GM23338 (cell line): ENCODE results near the gene DCDC1. TPM values are rescaled to one million over a fixed set of nuclear protein-coding genes. Genes with fewer than 3 reads are reported as not detected.
A peak's percentile ranks its signal among the peaks of the same experiment; 100 is the strongest.

ENCODE experiments used
- ATAC-seq: fragments of 200-7000 bp; cut with Tn5 transposase; 3 replicates; pipeline ENCODE4 v1.9.1; 2020
- DNase-seq: peaks from one replicate; pipeline ENCODE4 v3.0.0-alpha.2; 2015; ENCODE audit warnings: low spot score
- H2AFZ ChIP-seq: fragments of 200-600 bp; sonication (generic); 2 replicates; pipeline ENCODE4 v1.8.0; 2016; ENCODE audit warnings: antibody characterized with exemption, mild to moderate bottlenecking, moderate library complexity
- H3F3A ChIP-seq: fragments of 200-600 bp; sonication (generic); replicated peaks from 2 replicates; pipeline ENCODE4 v1.8.0; 2017; ENCODE audit warnings: antibody characterized with exemption, mixed run types, low read depth
- H3K27ac ChIP-seq: fragments of 200-600 bp; sonication (generic); 2 replicates; pipeline ENCODE4 v1.6.1; 2016; ENCODE audit warnings: low read depth
- H3K27me3 ChIP-seq: fragments of 200-600 bp; sonication (generic); 2 replicates; pipeline ENCODE4 v1.8.0; 2016; ENCODE audit warnings: mild to moderate bottlenecking, mixed run types, moderate library complexity; ENCODE audit not compliant: insufficient read depth
- H3K36me3 ChIP-seq: fragments of 200-600 bp; sonication (generic); 2 replicates; pipeline ENCODE4 v1.8.0; 2016; ENCODE audit warnings: mild to moderate bottlenecking; ENCODE audit not compliant: insufficient read depth
- H3K4me1 ChIP-seq: fragments of 200-600 bp; sonication (generic); 2 replicates; pipeline ENCODE4 v1.8.0; 2016; ENCODE audit warnings: mild to moderate bottlenecking, moderate library complexity; ENCODE audit not compliant: insufficient read depth
- H3K4me2 ChIP-seq: fragments of 200-600 bp; sonication (generic); 2 replicates; pipeline ENCODE4 v1.7.1; 2017; ENCODE audit warnings: mixed run types
- H3K4me3 ChIP-seq: fragments of 200-600 bp; sonication (generic); 2 replicates; pipeline ENCODE4 v1.6.1; 2016; ENCODE audit warnings: mixed run types
- H3K79me2 ChIP-seq: fragments of 200-600 bp; sonication (generic); replicated peaks from 2 replicates; pipeline ENCODE4 v1.8.0; 2017; ENCODE audit warnings: mild to moderate bottlenecking; ENCODE audit not compliant: insufficient read depth
- H3K9me2 ChIP-seq: fragments of 200-600 bp; sonication (generic); 2 replicates; pipeline ENCODE4 v1.8.0; 2017; ENCODE audit not compliant: insufficient read depth
- H4K20me1 ChIP-seq: fragments of 200-600 bp; sonication (generic); replicated peaks from 2 replicates; pipeline ENCODE4 v1.8.0; 2017; ENCODE audit warnings: mild to moderate bottlenecking; ENCODE audit not compliant: insufficient read depth
- H3K27ac Mint-ChIP-seq: 2 replicates; pipeline ENCODE4 v1.8.0; 2020; ENCODE audit warnings: inconsistent platforms, mild to moderate bottlenecking, moderate library complexity, mixed read lengths
- H3K27me3 Mint-ChIP-seq: 3 replicates; pipeline ENCODE4 v1.8.0; 2022; ENCODE audit warnings: low read depth, mild to moderate bottlenecking, moderate library complexity, mixed read lengths, inconsistent platforms; ENCODE audit not compliant: insufficient read depth, poor library complexity
- H3K36me3 Mint-ChIP-seq: 3 replicates; pipeline ENCODE4 v1.8.0; 2021; ENCODE audit warnings: low read depth, mild to moderate bottlenecking, inconsistent platforms, moderate library complexity, mixed read lengths
- H3K4me1 Mint-ChIP-seq: 3 replicates; pipeline ENCODE4 v1.8.0; 2020; ENCODE audit warnings: mild to moderate bottlenecking, inconsistent platforms, mixed read lengths
- H3K4me3 Mint-ChIP-seq: 3 replicates; pipeline ENCODE4 v1.8.0; 2021; ENCODE audit warnings: moderate library complexity, mild to moderate bottlenecking, inconsistent platforms, mixed read lengths
- H3K9me3 Mint-ChIP-seq: 3 replicates; pipeline ENCODE4 v1.8.0; 2020; ENCODE audit warnings: moderate library complexity, mild to moderate bottlenecking, inconsistent platforms, mixed read lengths
- CREB1 ChIP-seq: fragments of 250-450 bp; sonication (Bioruptor Pico); IDR thresholded peaks from 2 replicates; pipeline ENCODE4 v1.5.0; 2020; ENCODE audit warnings: low read depth, mild to moderate bottlenecking, moderate library complexity
- EZH2 ChIP-seq: fragments of 200-600 bp; sonication (generic); IDR thresholded peaks from one replicate; pipeline ENCODE4 v1.8.0; 2017; ENCODE audit warnings: antibody characterized with exemption, mild to moderate bottlenecking, low read depth; ENCODE audit not compliant: unreplicated experiment
- EZH2phosphoT487 ChIP-seq: fragments of 200-600 bp; sonication (generic); IDR thresholded peaks from one replicate; pipeline ENCODE4 v1.8.1; 2018; ENCODE audit warnings: antibody characterized with exemption; ENCODE audit not compliant: unreplicated experiment
- POLR2AphosphoS5 ChIP-seq: IDR thresholded peaks from 2 replicates; pipeline ENCODE4 v1.6.1; 2016; ENCODE audit warnings: antibody characterized with exemption, low read depth
- STAT1 ChIP-seq: IDR thresholded peaks from one replicate; pipeline ENCODE4 v1.6.1; 2016; ENCODE audit warnings: antibody characterized with exemption; ENCODE audit not compliant: unreplicated experiment
- ZNF114 ChIP-seq: fragments of 250-450 bp; sonication (Bioruptor Pico); IDR thresholded peaks from 2 replicates; pipeline ENCODE4 v1.5.0; 2020; ENCODE audit warnings: mild to moderate bottlenecking, moderate library complexity
- ZNF331 ChIP-seq: fragments of 250-450 bp; sonication (Bioruptor Pico); IDR thresholded peaks from 2 replicates; pipeline ENCODE4 v1.5.0; 2020; ENCODE audit warnings: low read depth, mild to moderate bottlenecking, moderate library complexity
- polyA plus RNA-seq: library from polyadenylated mRNA; unstranded; fragments of >200 nt; fragmentation: Nextera tagmentation; extraction: Ambion mirVana; gene quantifications from 2 replicates; pipeline ENCODE4 v1.2.1, GENCODE V29; 2016
- total RNA-seq: library from RNA; depleted of rRNA; stranded (reverse); fragments of >200 nt; shearing (Covaris generic); gene quantifications from 2 replicates; pipeline ENCODE4 v1.2.3, GENCODE V29; 2014
- TF ChIP-seq, protein P1 (sequence below): IDR thresholded peaks from one replicate; pipeline ENCODE4 v1.6.1; 2018; ENCODE audit warnings: antibody characterized with exemption; ENCODE audit not compliant: unreplicated experiment
- TF ChIP-seq, protein P2 (sequence below): IDR thresholded peaks from 2 replicates; pipeline ENCODE4 v1.6.1; 2016; ENCODE audit warnings: antibody characterized with exemption
- TF ChIP-seq, protein P3 (sequence below), 2 experiments: fragments of 200-600 bp in 1 of 2; sonication (generic) in 1 of 2; conservative IDR thresholded peaks; 2 replicates each; pipeline versions ENCODE4 v1.5.1 to v1.6.1; 2016 to 2017; ENCODE audit warnings: antibody characterized with exemption in 2 of 2, low read depth in 2 of 2, mild to moderate bottlenecking in 2 of 2, moderate library complexity in 1 of 2

The DCDC1 gene
- total and polyA plus RNA-seq, 2 experiments from 2014 or later: 0.56 to 0.58 TPM

DNA sequence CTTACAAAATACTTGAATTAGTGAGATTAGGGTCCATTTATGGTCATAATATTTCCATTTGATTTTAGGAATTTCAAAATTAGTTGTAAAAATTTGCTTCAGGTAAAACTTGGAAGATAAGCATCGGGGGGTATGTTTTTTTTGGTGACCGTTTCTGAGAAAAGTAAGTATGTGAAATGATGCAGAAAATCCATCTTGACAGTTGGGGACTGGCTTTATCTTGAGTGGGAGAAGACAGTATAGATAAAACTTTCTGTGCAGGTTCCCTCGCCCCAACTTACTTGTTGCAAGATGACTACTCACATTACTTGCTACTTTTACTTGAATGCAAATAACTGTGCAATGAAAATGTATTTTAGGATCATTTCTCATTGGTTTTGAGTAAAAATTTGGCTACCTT, 49.6 kb upstream of the DCDC1 start (continued):
- TF ChIP-seq POLR2AphosphoS5 (no peak), EZH2 (no peak), ZNF114 (CRISPR knock-in tag) (no peak)
- TF ChIP-seq, protein P1, sequence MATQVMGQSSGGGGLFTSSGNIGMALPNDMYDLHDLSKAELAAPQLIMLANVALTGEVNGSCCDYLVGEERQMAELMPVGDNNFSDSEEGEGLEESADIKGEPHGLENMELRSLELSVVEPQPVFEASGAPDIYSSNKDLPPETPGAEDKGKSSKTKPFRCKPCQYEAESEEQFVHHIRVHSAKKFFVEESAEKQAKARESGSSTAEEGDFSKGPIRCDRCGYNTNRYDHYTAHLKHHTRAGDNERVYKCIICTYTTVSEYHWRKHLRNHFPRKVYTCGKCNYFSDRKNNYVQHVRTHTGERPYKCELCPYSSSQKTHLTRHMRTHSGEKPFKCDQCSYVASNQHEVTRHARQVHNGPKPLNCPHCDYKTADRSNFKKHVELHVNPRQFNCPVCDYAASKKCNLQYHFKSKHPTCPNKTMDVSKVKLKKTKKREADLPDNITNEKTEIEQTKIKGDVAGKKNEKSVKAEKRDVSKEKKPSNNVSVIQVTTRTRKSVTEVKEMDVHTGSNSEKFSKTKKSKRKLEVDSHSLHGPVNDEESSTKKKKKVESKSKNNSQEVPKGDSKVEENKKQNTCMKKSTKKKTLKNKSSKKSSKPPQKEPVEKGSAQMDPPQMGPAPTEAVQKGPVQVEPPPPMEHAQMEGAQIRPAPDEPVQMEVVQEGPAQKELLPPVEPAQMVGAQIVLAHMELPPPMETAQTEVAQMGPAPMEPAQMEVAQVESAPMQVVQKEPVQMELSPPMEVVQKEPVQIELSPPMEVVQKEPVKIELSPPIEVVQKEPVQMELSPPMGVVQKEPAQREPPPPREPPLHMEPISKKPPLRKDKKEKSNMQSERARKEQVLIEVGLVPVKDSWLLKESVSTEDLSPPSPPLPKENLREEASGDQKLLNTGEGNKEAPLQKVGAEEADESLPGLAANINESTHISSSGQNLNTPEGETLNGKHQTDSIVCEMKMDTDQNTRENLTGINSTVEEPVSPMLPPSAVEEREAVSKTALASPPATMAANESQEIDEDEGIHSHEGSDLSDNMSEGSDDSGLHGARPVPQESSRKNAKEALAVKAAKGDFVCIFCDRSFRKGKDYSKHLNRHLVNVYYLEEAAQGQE: no peak
- TF ChIP-seq, protein P2, sequence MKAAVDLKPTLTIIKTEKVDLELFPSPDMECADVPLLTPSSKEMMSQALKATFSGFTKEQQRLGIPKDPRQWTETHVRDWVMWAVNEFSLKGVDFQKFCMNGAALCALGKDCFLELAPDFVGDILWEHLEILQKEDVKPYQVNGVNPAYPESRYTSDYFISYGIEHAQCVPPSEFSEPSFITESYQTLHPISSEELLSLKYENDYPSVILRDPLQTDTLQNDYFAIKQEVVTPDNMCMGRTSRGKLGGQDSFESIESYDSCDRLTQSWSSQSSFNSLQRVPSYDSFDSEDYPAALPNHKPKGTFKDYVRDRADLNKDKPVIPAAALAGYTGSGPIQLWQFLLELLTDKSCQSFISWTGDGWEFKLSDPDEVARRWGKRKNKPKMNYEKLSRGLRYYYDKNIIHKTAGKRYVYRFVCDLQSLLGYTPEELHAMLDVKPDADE: no peak

DNA sequence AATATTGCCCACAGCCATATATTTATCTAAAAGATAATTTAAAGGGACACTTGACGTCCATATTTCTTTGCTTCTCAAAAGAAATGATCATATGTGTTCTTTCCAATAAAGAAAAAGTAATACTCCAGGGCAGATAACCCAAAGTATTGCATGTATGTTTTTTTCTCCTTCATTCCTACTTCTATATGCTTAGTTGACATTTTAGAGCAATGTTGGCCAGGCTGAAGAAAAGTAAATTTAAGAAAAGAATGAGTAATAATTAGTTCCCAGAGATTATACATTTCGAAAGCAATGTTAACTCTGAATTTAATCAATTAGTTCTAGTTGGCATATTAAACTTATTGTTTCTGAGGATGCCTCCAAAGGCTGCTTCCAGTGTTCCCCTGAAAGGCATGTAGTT, 48.3 kb upstream of the DCDC1 start:
- Histone ChIP-seq H3K4me3 (no peak overlapping the region), H4K20me1 (no peaks in the 10 kb centered on the region), H3F3A (no peaks in the 10 kb centered on the region), H3K4me2 (peak overlapping the region; percentile 48), H3K79me2 (no peaks in the 10 kb centered on the region), H3K27me3 (no peaks in the 10 kb centered on the region), H3K4me1 (peaks cover 60% of the 10 kb centered on the region), H2AFZ (no peak overlapping the region), H3K27ac (no peak overlapping the region), H3K36me3 (no peaks in the 10 kb centered on the region), H3K9me2 (no peaks in the 10 kb centered on the region)
- H3K4me1 Mint-ChIP-seq: peaks cover 76% of the 10 kb centered on the region
- no peak for TF ChIP-seq CREB1 (CRISPR knock-in tag)
- TF ChIP-seq, protein P2: no peak
- H3K4me3 Mint-ChIP-seq: no peak overlapping the region
- H3K27me3 Mint-ChIP-seq: no peaks in the 10 kb centered on the region
- ATAC-seq: no peak
- no peak for DNase-seq
- no peaks in the 10 kb centered on the region for H3K36me3 Mint-ChIP-seq
- H3K9me3 Mint-ChIP-seq: no peaks in the 10 kb centered on the region
- 0 out of 2 replicates have a peak overlapping the region, but pooled peaks have one; percentile 19 for H3K27ac Mint-ChIP-seq

DNA sequence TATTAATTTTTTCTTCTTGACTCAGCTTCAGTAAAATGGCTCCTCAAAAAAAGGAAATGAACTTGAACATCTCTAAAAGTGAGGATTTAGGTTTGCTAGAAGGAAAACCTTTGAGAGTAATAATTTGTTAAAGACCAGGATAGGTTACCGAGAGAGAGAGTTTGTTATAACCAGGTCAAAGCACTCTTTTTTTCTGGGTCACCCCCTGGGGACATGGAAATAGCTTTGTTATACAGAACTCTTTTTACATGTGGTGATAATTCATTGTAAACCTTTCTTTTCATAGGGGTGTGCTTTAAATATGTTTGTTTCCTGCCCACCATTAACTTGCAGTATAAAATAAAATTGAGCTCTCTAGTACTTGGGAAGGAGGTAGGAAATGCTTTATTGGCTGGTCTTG, 47.8 kb upstream of the DCDC1 start:
- H2AFZ ChIP-seq: no peak overlapping the region
- peak overlapping the region; percentile 48 for H3K4me2 ChIP-seq
- no peaks in the 10 kb centered on the region for H3K79me2 ChIP-seq
- no peaks in the 10 kb centered on the region for H3K9me3 Mint-ChIP-seq
- H3K27me3 Mint-ChIP-seq: no peaks in the 10 kb centered on the region
- no peaks in the 10 kb centered on the region for H3K9me2 ChIP-seq
- H3K36me3 ChIP-seq: no peaks in the 10 kb centered on the region
- H3K4me1 ChIP-seq: peaks cover 56% of the 10 kb centered on the region
- H3K36me3 Mint-ChIP-seq: no peaks in the 10 kb centered on the region
- no peaks in the 10 kb centered on the region for H4K20me1 ChIP-seq
- no peak overlapping the region for H3K27ac ChIP-seq
- peak overlapping the region; percentile 37; the same call in 1 of the 3 replicates for H3K4me3 Mint-ChIP-seq
- peaks cover 72% of the 10 kb centered on the region for H3K4me1 Mint-ChIP-seq
- peak overlapping the region; percentile 19; the same call in 1 of the 2 replicates for H3K27ac Mint-ChIP-seq
- H3F3A ChIP-seq: no peaks in the 10 kb centered on the region
- H3K27me3 ChIP-seq: no peaks in the 10 kb centered on the region
- ATAC-seq: peak; percentile 54
- peak; percentile 32 for DNase-seq
- no peak overlapping the region for H3K4me3 ChIP-seq
- TF ChIP-seq, protein P2: no peak
- TF ChIP-seq STAT1: no peak
- TF ChIP-seq ZNF331 (CRISPR knock-in tag): no peak
- no peak for TF ChIP-seq EZH2phosphoT487
- TF ChIP-seq, protein P3, sequence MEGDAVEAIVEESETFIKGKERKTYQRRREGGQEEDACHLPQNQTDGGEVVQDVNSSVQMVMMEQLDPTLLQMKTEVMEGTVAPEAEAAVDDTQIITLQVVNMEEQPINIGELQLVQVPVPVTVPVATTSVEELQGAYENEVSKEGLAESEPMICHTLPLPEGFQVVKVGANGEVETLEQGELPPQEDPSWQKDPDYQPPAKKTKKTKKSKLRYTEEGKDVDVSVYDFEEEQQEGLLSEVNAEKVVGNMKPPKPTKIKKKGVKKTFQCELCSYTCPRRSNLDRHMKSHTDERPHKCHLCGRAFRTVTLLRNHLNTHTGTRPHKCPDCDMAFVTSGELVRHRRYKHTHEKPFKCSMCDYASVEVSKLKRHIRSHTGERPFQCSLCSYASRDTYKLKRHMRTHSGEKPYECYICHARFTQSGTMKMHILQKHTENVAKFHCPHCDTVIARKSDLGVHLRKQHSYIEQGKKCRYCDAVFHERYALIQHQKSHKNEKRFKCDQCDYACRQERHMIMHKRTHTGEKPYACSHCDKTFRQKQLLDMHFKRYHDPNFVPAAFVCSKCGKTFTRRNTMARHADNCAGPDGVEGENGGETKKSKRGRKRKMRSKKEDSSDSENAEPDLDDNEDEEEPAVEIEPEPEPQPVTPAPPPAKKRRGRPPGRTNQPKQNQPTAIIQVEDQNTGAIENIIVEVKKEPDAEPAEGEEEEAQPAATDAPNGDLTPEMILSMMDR (conservative IDR thresholded peaks at IDR 0.05; ENCODE audit: low read depth in 2 of 2): no peak
